SK-N-MC (cell line): ENCODE measurements around the gene WASF3.

Experiments
- DNase-seq: peaks from one replicate; pipeline ENCODE4 v3.0.0-alpha.2; 2011; ENCODE audit warnings: low read depth, low spot score
- H3K27ac ChIP-seq: fragments of 200-600 bp; sonication (generic); 2 replicates; pipeline ENCODE4 v1.5.1; 2016; ENCODE audit warnings: mixed run types
- H3K36me3 ChIP-seq: fragments of 200-600 bp; sonication (generic); 2 replicates; pipeline ENCODE4 v1.6.1; 2017; ENCODE audit warnings: antibody characterized with exemption, low read length, mixed read lengths; ENCODE audit not compliant: insufficient read depth
- H3K4me3 ChIP-seq: fragments of 200-600 bp; sonication (generic); 2 replicates; pipeline ENCODE4 v1.5.1; 2016
- H3K9ac ChIP-seq: fragments of 200-600 bp; sonication (generic); 2 replicates; pipeline ENCODE4 v1.8.0; 2017; ENCODE audit warnings: mixed run types, mixed read lengths; ENCODE audit not compliant: insufficient read length
- H3K9me3 ChIP-seq: fragments of 200-600 bp; sonication (generic); 2 replicates; pipeline ENCODE4 v1.6.1; 2017; ENCODE audit warnings: low read depth, mild to moderate bottlenecking, antibody characterized with exemption, low read length, moderate library complexity, mixed read lengths
- EZH2 ChIP-seq: fragments of 200-600 bp; sonication (generic); IDR thresholded peaks from one replicate; pipeline ENCODE4 v1.6.1; 2017; ENCODE audit warnings: antibody characterized with exemption
- FOXP2 ChIP-seq: optimal IDR thresholded peaks from 2 replicates; pipeline ENCODE3; 2011; ENCODE audit warnings: mild to moderate bottlenecking, moderate library complexity; ENCODE audit not compliant: insufficient read depth; ENCODE audit errors: extremely low read length, control extremely low read depth
- POLR2AphosphoS5 ChIP-seq: IDR thresholded peaks from 2 replicates; pipeline ENCODE4 v1.6.1; 2012; ENCODE audit warnings: mild to moderate bottlenecking, low read depth, low read length, borderline replicate concordance

WASF3 gene

DNA sequence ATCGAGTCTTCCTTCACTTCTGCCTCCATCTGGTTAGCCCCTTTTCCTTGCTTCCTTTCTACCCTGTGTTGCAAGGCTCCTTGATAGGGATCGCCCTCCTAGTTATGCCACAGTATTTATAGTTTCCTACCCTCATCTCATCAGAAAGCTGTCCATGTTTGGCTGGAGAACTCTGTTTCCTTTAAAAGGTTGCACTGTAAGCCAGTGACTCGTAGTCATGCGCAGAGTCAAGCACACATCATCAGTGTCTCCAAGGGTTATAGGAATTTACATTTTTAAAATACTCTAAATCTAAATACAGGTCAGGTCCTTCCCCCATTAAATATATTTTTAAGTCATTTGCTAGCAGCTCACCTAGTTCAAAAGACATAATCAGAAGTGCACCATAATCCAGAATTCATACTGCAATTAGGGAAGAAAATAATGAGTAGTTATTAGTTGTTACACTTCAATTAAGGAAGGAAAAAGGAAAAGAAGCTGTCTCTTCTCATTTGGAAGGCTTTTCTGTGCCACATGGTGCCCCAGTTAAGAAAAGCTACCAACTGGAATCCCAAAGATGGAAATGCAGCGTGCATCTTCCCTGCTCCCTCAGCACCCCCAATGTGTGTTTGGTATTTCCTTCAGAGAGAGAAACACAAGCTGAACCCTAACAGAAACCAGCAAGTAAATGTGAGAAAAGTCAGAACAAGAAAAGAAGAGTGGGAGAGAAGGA is 122.1 kb downstream of the WASF3 start:
- TF ChIP-seq EZH2 (no peak), POLR2AphosphoS5 (no peak), FOXP2 (no peak)
- H3K4me3 ChIP-seq = no peak overlapping the region
- H3K9ac ChIP-seq = no peak overlapping the region
- H3K27ac ChIP-seq = no peak overlapping the region
- no peaks in the 10 kb centered on the region for H3K9me3 ChIP-seq
- H3K36me3 ChIP-seq = no peaks in the 10 kb centered on the region
- DNase-seq = no peak

DNA sequence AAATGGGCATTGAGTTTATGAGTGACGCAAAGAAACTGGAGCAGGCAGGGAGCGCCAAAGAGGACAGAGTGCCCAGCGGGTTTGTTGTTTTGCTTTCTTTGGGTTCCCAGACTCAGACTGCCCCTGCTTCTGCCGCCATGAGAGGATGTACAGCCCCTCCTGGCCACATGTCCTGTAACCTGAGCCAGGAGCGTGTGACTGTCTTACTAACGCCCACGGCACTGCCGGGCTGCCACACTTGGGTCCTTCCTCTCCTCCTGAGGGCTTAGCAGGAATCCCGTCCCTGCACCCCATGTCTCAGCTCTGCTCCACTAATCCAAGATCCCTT is 122.6 kb downstream of the WASF3 start:
- Histone ChIP-seq H3K27ac (no peak overlapping the region), H3K9ac (no peak overlapping the region), H3K9me3 (no peaks in the 10 kb centered on the region), H3K4me3 (no peak overlapping the region), H3K36me3 (no peaks in the 10 kb centered on the region)
- DNase-seq = no peak
- TF ChIP-seq POLR2AphosphoS5 (no peak), FOXP2 (no peak), EZH2 (no peak)

DNA sequence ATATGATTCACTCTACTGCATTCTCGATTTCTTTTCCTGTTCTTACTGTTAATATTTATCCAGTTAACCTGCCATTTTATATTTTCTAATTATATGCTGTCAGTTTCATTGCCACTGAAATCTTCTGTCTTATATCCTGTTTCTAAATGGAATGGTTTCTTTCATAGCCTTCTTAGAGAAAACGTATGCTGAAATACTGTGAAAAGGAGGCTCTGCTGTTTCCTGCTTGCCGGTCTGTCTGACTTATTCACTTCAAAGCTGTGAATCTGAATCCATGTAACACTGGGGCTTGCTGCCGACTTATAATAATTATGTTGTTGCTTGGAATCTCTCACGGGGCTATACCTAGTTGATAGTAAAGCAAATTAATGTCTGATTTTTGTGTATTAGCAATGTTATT is 123.1 kb downstream of the WASF3 start:
- no peak overlapping the region for H3K27ac ChIP-seq
- DNase-seq = no peak
- no peaks in the 10 kb centered on the region for H3K36me3 ChIP-seq
- TF ChIP-seq FOXP2 = no peak
- H3K4me3 ChIP-seq = no peak overlapping the region
- H3K9ac ChIP-seq = no peak overlapping the region
- no peaks in the 10 kb centered on the region for H3K9me3 ChIP-seq

DNA sequence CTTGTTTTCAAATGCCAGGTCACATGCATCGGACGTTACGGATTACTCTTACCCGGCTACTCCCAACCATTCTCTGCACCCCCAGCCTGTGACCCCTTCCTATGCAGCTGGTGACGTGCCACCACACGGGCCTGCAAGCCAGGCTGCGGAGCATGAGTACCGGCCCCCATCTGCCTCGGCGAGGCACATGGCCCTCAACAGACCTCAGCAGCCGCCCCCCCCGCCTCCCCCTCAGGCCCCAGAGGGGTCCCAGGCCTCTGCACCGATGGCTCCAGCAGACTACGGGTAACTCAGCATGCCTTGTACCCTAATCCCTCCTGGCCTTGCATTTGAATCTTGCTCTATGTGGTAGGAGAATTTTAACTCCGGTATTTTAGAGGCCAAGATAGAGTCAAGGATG is 123.6 kb downstream of the WASF3 start:
- H3K36me3 ChIP-seq = no peaks in the 10 kb centered on the region
- no peak overlapping the region for H3K4me3 ChIP-seq
- no peak for DNase-seq
- H3K9me3 ChIP-seq = no peaks in the 10 kb centered on the region
- no peak overlapping the region for H3K27ac ChIP-seq
- no peak overlapping the region for H3K9ac ChIP-seq
- TF ChIP-seq EZH2 (no peak), FOXP2 (no peak), POLR2AphosphoS5 (no peak)

DNA sequence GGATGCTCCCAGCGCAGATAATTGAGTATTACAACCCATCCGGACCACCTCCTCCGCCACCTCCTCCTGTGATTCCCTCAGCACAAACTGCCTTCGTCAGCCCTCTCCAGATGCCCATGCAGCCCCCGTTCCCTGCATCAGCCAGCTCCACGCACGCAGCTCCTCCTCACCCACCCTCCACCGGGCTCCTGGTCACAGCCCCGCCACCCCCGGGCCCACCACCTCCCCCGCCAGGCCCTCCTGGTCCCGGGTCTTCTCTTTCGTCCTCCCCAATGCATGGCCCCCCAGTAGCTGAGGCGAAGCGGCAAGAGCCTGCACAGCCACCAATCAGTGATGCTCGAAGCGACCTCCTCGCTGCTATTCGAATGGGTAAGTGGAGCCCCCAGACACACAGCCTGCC is 125.1 kb downstream of the WASF3 start:
- Histone ChIP-seq H3K9me3 (no peaks in the 10 kb centered on the region), H3K9ac (no peak overlapping the region), H3K4me3 (no peak overlapping the region), H3K27ac (no peak overlapping the region), H3K36me3 (no peaks in the 10 kb centered on the region)
- no peak for TF ChIP-seq POLR2AphosphoS5
- no peak for TF ChIP-seq EZH2
- TF ChIP-seq FOXP2 = no peak
- no peak for DNase-seq

DNA sequence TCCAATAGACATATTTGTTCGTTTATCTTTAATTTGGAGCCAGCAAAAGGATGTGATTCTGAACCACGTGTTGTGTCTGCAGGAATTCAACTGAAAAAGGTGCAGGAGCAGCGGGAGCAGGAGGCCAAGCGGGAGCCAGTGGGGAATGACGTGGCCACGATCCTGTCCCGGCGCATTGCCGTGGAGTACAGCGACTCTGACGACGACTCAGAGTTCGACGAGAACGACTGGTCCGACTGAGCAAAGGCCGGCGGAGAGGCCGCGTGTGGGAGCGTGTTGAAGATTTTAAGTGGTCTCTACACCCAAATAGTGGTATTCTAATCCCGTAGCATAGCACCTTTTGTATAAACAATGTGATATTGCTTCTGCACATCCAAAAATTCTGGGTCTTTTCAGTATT is 128.1 kb downstream of the WASF3 start:
- Histone ChIP-seq H3K27ac (no peak overlapping the region), H3K4me3 (no peak overlapping the region), H3K9ac (no peak overlapping the region), H3K36me3 (no peaks in the 10 kb centered on the region), H3K9me3 (no peaks in the 10 kb centered on the region)
- DNase-seq = no peak
- TF ChIP-seq FOXP2 = no peak
- TF ChIP-seq POLR2AphosphoS5 = no peak
- no peak for TF ChIP-seq EZH2

DNA sequence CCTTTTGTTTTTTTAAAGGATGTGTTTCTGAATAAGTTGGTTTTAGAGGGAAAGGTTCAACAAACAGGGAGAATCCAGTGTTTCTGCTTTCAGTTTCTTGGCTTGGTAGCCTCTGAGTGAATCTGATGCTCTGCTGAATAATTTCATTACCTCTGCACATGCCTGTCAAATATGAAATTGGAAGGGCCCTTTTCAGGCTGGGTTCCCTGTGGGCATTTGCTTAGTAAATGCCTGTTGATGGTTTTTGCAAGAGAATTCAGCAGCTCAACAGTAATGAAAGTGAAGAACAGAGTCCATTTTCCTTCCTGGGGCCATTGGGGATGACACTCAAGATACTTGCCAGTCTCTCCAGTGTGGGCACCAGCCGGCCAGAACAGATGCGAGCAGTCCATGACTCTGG is 128.8 kb downstream of the WASF3 start:
- TF ChIP-seq FOXP2 (no peak), EZH2 (no peak), POLR2AphosphoS5 (no peak)
- Histone ChIP-seq H3K36me3 (no peaks in the 10 kb centered on the region), H3K4me3 (no peak overlapping the region)

DNA sequence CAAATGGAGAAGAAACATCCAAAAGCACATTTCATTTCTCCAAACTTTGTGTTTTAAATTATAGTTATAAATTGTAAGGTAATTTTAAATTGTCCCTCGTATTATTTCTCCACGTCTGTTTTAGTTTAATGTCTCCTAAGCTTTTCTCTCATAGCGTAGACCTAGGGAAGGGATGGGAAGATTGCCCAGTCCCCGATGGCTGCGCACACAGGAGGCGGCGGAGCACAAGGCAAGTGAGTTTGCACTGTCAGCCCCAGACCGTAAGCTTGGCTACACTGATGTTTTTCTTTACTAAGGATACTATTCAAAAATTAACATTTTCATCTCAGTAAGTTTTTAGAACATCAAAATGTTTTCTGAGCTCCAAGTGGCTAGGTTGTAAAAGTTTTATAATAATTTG is 130.8 kb downstream of the WASF3 start:
- TF ChIP-seq POLR2AphosphoS5 (no peak), FOXP2 (no peak), EZH2 (no peak)
- no peak for DNase-seq

More for the DNA sequence above, 128.8 kb downstream of the WASF3 start:
- Histone ChIP-seq H3K9me3 (no peaks in the 10 kb centered on the region), H3K27ac (no peak overlapping the region), H3K9ac (no peak overlapping the region)
- no peak for DNase-seq

DNA sequence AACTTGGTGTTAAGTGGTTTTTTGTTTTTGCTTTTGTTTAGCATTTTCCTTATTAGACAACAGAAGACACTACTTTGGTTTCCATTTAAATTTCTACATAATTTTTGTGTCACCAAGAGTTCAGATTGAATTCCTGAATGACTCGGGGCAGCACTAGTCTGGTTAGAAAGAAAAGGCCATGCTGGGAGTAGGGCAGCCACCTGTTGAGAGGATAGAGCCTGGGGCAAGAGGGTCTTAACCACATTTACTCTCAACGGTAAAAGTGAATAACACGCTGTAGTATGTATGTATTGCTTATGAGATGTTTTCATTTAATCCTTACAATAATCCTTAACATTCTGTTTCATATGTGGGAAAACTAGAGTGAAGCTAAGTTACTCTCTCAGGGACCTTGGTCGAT is 131.5 kb downstream of the WASF3 start:
- TF ChIP-seq FOXP2 = no peak
- TF ChIP-seq POLR2AphosphoS5 = no peak
- Histone ChIP-seq H3K9ac (no peak overlapping the region), H3K36me3 (no peaks in the 10 kb centered on the region), H3K27ac (no peak overlapping the region), H3K9me3 (no peaks in the 10 kb centered on the region), H3K4me3 (no peak overlapping the region)
- DNase-seq = no peak

More for the DNA sequence above, 130.8 kb downstream of the WASF3 start:
- Histone ChIP-seq H3K36me3 (no peaks in the 10 kb centered on the region), H3K27ac (no peak overlapping the region), H3K9ac (no peak overlapping the region), H3K4me3 (no peak overlapping the region), H3K9me3 (no peaks in the 10 kb centered on the region)
